Retinal pigment epithelial cell (primary cell): ENCODE results near the gene EVL.

Experiments
- DNase-seq: peaks from one replicate; pipeline ENCODE4 v3.0.0-alpha.2; 2010; ENCODE audit warnings: low read depth
- H3K4me3 ChIP-seq: 2 replicates; pipeline ENCODE4 v1.5.1; 2011; ENCODE audit warnings: mild to moderate bottlenecking, low read length, control low read depth, moderate library complexity
- CTCF ChIP-seq: conservative IDR thresholded peaks from 2 replicates; pipeline ENCODE4 v1.5.1; 2011; ENCODE audit warnings: low read depth, low read length, control low read depth, inconsistent platforms

Gene EVL

GRCh38 chr14:100083706-100084105 lies 18.5 kb downstream of the EVL start:
- no peak overlapping the region for H3K4me3 ChIP-seq
- TF ChIP-seq CTCF = no peak
- no peak for DNase-seq

- H3K4me3 ChIP-seq = no peak overlapping the region
- no peak for TF ChIP-seq CTCF
- no peak for DNase-seq
Observed at GRCh38 chr14:100084591-100084990, 19.4 kb downstream of the EVL start.

- no peak overlapping the region for H3K4me3 ChIP-seq
- DNase-seq = no peak
- TF ChIP-seq CTCF = no peak
Observed at GRCh38 chr14:100085462-100085861, 20.2 kb downstream of the EVL start.

GRCh38 chr14:100086361-100086760 lies 21.1 kb downstream of the EVL start:
- H3K4me3 ChIP-seq = no peak overlapping the region
- no peak for DNase-seq
- no peak for TF ChIP-seq CTCF

GRCh38 chr14:100088226-100088625 lies 23.0 kb downstream of the EVL start:
- DNase-seq = no peak
- no peak for TF ChIP-seq CTCF
- no peak overlapping the region for H3K4me3 ChIP-seq

- no peak overlapping the region for H3K4me3 ChIP-seq
- no peak for TF ChIP-seq CTCF
- no peak for DNase-seq
Observed at GRCh38 chr14:100091386-100091785, 26.2 kb downstream of the EVL start.

GRCh38 chr14:100092832-100093231 lies 27.6 kb downstream of the EVL start:
- DNase-seq = no peak
- TF ChIP-seq CTCF = no peak
- no peak overlapping the region for H3K4me3 ChIP-seq
